MCF 10A (cell line): ENCODE data around the gene FSTL1. TPM values are rescaled to one million over a fixed set of nuclear protein-coding genes. Genes with fewer than 3 reads are reported as not detected.

ENCODE experiments used
- BruUV-seq: library from RNA; stranded (reverse); fragments of 400-500 nt; replicated peaks from 2 replicates; lab custom pipeline; 2021; lab: Mats Ljungman, UMichigan
- CTCF ChIA-PET: fragments of 300-600 bp; sonication (Branson Sonifier 250); formaldehyde crosslinking; extraction: SDS; loops from one replicate; lab custom pipeline; 2021; ENCODE audit warnings: antibody characterized with exemption, inconsistent platforms; lab: Yijun Ruan, JAX
- POLR2A ChIA-PET: fragments of 300-600, 350-650 bp; sonication (Branson Sonifier 250); formaldehyde crosslinking; extraction: SDS; loops from one replicate; lab custom pipeline; 2020; ENCODE audit warnings: antibody characterized with exemption, inconsistent platforms; lab: Yijun Ruan, JAX
- DNase-seq: peaks from one replicate; pipeline ENCODE4 v3.0.0-alpha.2; 2018; ENCODE audit not compliant: unreplicated experiment
- H3K27ac Mint-ChIP-seq: one replicate; pipeline ENCODE4 v1.8.0; 2022; ENCODE audit warnings: mild to moderate bottlenecking, low read depth, mixed read lengths; ENCODE audit not compliant: unreplicated experiment
- H3K27me3 Mint-ChIP-seq: one replicate; pipeline ENCODE4 v1.8.0; 2022; ENCODE audit warnings: mixed read lengths; ENCODE audit not compliant: insufficient read depth, unreplicated experiment
- H3K36me3 Mint-ChIP-seq: one replicate; pipeline ENCODE4 v1.8.0; 2022; ENCODE audit warnings: mild to moderate bottlenecking, moderate library complexity, mixed read lengths; ENCODE audit not compliant: insufficient read depth, unreplicated experiment
- H3K4me1 Mint-ChIP-seq: one replicate; pipeline ENCODE4 v1.8.0; 2022; ENCODE audit warnings: mixed read lengths; ENCODE audit not compliant: insufficient read depth, unreplicated experiment
- H3K4me3 Mint-ChIP-seq: one replicate; pipeline ENCODE4 v1.8.0; 2022; ENCODE audit warnings: mild to moderate bottlenecking, moderate library complexity, mixed read lengths; ENCODE audit not compliant: unreplicated experiment
- H3K9me3 Mint-ChIP-seq: one replicate; pipeline ENCODE4 v1.8.0; 2022; ENCODE audit warnings: mixed read lengths; ENCODE audit not compliant: unreplicated experiment
- CTCF ChIP-seq: fragments of 200-600 bp; IDR thresholded peaks from one replicate; pipeline ENCODE4 v1.8.0; 2022; ENCODE audit warnings: antibody characterized with exemption, mild to moderate bottlenecking; ENCODE audit not compliant: unreplicated experiment
- intact Hi-C: fragments of 100-400 bp; cut with micrococcal nuclease; formaldehyde crosslinking; loops from 2 replicates; pipeline ENCODE4 v1.14.1; 2022
- total RNA-seq: library from RNA; stranded (reverse); gene quantifications from 2 replicates; pipeline ENCODE4 v1.2.3, GENCODE V29; 2022

The FSTL1 gene
- total RNA-seq, 1 experiment from 2014 or later, result 56.4 TPM

GRCh38 chr3:120446891-120447668, 3.7 kb downstream of the FSTL1 start:
- H3K27me3 Mint-ChIP-seq, result no peaks in the 10 kb centered on the region
- no peak overlapping the region for H3K27ac Mint-ChIP-seq
- no peak for DNase-seq
- ChIA-PET POLR2A (no interaction called here), CTCF (interaction anchor here (0.6 to 6.0 kb wide), 7 partner anchors 11 to 203 kb away, joined by 3 to 53 read pairs (median 4); no protein-coding TSS in a partner anchor)
- H3K36me3 Mint-ChIP-seq, result no peaks in the 10 kb centered on the region
- no peak for TF ChIP-seq CTCF
- no peak overlapping the region for H3K4me3 Mint-ChIP-seq
- peaks cover 15% of the 10 kb centered on the region for H3K4me1 Mint-ChIP-seq
- intact Hi-C loops, result no loop called here
- no peaks in the 10 kb centered on the region for H3K9me3 Mint-ChIP-seq
- BruUV-seq, result no TSS peak

- peaks cover 15% of the 10 kb centered on the region for H3K4me1 Mint-ChIP-seq
- DNase-seq, result no peak
- H3K36me3 Mint-ChIP-seq, result peaks cover 7% of the 10 kb centered on the region
- ChIA-PET POLR2A (no interaction called here), CTCF (interaction anchor here (0.7 to 6.0 kb wide), 5 partner anchors 16 to 173 kb away, joined by 3 to 53 read pairs (median 6); no protein-coding TSS in a partner anchor)
- H3K27me3 Mint-ChIP-seq, result no peaks in the 10 kb centered on the region
- no peaks in the 10 kb centered on the region for H3K9me3 Mint-ChIP-seq
- intact Hi-C loops, result no loop called here
- H3K27ac Mint-ChIP-seq, result no peak overlapping the region
- no peak overlapping the region for H3K4me3 Mint-ChIP-seq
- BruUV-seq, result no TSS peak
- TF ChIP-seq CTCF, result no peak
These were observed 5.1 kb downstream of the FSTL1 start for GRCh38 chr3:120445654-120446053.

GRCh38 chr3:120443626-120444123, 7.1 kb downstream of the FSTL1 start:
- DNase-seq, result no peak
- H3K27ac Mint-ChIP-seq, result no peak overlapping the region
- H3K27me3 Mint-ChIP-seq, result no peaks in the 10 kb centered on the region
- H3K9me3 Mint-ChIP-seq, result no peaks in the 10 kb centered on the region
- intact Hi-C loops, result no loop called here
- no peak for TF ChIP-seq CTCF
- H3K4me1 Mint-ChIP-seq, result peaks cover 11% of the 10 kb centered on the region
- ChIA-PET CTCF (interaction anchor here (0.5 to 6.0 kb wide), 7 partner anchors 11 to 199 kb away, joined by 3 to 53 read pairs (median 3); no protein-coding TSS in a partner anchor), POLR2A (no interaction called here)
- no TSS peak for BruUV-seq
- no peak overlapping the region for H3K4me3 Mint-ChIP-seq
- peaks cover 7% of the 10 kb centered on the region for H3K36me3 Mint-ChIP-seq

GRCh38 chr3:120442975-120443517, 7.7 kb downstream of the FSTL1 start:
- H3K36me3 Mint-ChIP-seq, result peaks cover 7% of the 10 kb centered on the region
- no peak for DNase-seq
- TF ChIP-seq CTCF, result peak; percentile 7
- CTCF ChIA-PET, result interaction anchor here (0.7 to 6.0 kb wide), 6 partner anchors 10 to 672 kb away, joined by 3 to 53 read pairs (median 4); no protein-coding TSS in a partner anchor
- no peaks in the 10 kb centered on the region for H3K27me3 Mint-ChIP-seq
- H3K4me3 Mint-ChIP-seq, result no peak overlapping the region
- peaks cover 6% of the 10 kb centered on the region for H3K4me1 Mint-ChIP-seq
- no peak overlapping the region for H3K27ac Mint-ChIP-seq
- POLR2A ChIA-PET, result no interaction called here
- intact Hi-C loops, result no loop called here
- BruUV-seq, result no TSS peak
- no peaks in the 10 kb centered on the region for H3K9me3 Mint-ChIP-seq
